AG04449 (cell line): Measurements from ENCODE around the gene KRT36.

ENCODE experiments used
- CTCF ChIA-PET: fragments of 350-600 bp; formaldehyde crosslinking; extraction: SDS; loops from one replicate; lab custom pipeline; 2021; ENCODE audit warnings: antibody characterized with exemption; lab: Yijun Ruan, JAX
- POLR2A ChIA-PET: fragments of 400-600, 350-600 bp; formaldehyde crosslinking; extraction: SDS; loops from one replicate; lab custom pipeline; 2020; ENCODE audit warnings: antibody characterized with exemption, inconsistent platforms; lab: Yijun Ruan, JAX
- DNase-seq: peaks from one replicate; pipeline ENCODE4 v3.0.0-alpha.2; 2010; ENCODE audit warnings: low read depth, low spot score
- H3K4me3 ChIP-seq: 2 replicates; pipeline ENCODE4 v1.5.1; 2011; ENCODE audit warnings: low read depth, mild to moderate bottlenecking, control low read depth, low read length
- TF ChIP-seq, protein P1 (sequence below): IDR thresholded peaks from one replicate; pipeline ENCODE4 v1.5.1; 2011; ENCODE audit warnings: mild to moderate bottlenecking, moderate library complexity, low read length, control low read depth, inconsistent platforms; ENCODE audit not compliant: insufficient read depth; ENCODE audit errors: missing control alignments

The KRT36 gene

DNA sequence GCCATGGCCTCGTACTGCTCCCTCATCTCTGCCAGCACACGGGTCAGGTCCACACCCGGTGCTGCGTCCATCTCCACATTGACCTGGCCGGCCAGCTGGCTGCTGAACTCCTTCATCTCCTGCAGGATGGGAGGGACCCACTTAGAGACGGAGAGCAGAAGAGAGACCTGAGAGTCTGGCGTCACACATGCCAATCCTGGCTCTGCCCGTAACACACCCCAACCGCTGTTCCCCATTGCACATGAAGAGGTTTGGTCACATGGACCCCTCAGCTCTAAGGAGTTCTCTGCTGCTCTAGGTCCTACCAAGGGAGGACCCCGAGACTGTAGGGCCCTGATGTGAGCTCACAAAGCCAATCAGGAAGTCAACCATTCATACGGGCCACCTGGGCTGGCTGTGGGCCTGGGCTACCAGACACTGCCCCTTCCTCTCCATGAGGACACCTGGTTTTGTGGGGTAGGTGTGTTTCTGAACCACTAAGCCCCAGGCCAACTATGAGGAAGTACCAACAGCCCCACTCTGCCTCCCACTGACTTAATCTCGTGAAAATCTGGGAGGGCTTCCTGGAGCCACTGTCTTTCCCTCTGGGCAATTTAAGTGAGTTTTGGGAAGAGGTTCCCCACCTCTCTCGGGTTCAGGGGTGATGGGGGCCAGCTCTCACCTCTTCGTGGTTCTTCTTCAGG, 26.6 kb upstream of the KRT36 start:
- CTCF ChIA-PET, result interaction anchor here (1.7 to 3.8 kb wide), 2 partner anchors 33 to 132 kb away, joined by 4 to 17 read pairs; no protein-coding TSS in a partner anchor

DNA sequence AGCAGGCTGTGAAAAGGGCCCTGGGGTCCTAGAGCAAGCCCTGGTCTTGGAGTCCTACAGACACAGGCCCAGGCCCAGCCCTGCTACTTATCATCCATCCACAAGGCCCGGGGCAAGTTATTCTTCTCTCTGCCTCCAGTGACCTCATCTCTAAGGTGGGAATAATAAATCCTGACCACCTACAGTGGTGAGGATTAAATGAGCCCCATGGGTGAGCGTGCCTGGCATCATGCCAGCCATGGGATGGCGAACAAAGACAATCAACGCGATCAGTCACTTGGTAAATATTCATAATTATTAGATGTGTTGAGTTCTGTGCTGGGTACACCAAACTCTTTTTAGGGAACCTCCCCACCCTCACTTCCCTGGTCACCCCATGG, 23.4 kb upstream of the KRT36 start:
- no peak for DNase-seq
- TF ChIP-seq, protein P1, sequence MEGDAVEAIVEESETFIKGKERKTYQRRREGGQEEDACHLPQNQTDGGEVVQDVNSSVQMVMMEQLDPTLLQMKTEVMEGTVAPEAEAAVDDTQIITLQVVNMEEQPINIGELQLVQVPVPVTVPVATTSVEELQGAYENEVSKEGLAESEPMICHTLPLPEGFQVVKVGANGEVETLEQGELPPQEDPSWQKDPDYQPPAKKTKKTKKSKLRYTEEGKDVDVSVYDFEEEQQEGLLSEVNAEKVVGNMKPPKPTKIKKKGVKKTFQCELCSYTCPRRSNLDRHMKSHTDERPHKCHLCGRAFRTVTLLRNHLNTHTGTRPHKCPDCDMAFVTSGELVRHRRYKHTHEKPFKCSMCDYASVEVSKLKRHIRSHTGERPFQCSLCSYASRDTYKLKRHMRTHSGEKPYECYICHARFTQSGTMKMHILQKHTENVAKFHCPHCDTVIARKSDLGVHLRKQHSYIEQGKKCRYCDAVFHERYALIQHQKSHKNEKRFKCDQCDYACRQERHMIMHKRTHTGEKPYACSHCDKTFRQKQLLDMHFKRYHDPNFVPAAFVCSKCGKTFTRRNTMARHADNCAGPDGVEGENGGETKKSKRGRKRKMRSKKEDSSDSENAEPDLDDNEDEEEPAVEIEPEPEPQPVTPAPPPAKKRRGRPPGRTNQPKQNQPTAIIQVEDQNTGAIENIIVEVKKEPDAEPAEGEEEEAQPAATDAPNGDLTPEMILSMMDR, result no peak
- ChIA-PET POLR2A (no interaction called here), CTCF (interaction anchor here (0.9 to 2.0 kb wide), 4 partner anchors 8 to 152 kb away, joined by 3 to 8 read pairs (median 6); no protein-coding TSS in a partner anchor)
- no peak overlapping the region for H3K4me3 ChIP-seq

More for the DNA sequence above, 26.6 kb upstream of the KRT36 start:
- POLR2A ChIA-PET, result interaction anchor here (0.6 kb wide), 1 partner anchor 172 kb away, joined by 3 read pairs; no protein-coding TSS in a partner anchor
- no peak for DNase-seq
- TF ChIP-seq, protein P1, result no peak
- H3K4me3 ChIP-seq, result no peak overlapping the region

DNA sequence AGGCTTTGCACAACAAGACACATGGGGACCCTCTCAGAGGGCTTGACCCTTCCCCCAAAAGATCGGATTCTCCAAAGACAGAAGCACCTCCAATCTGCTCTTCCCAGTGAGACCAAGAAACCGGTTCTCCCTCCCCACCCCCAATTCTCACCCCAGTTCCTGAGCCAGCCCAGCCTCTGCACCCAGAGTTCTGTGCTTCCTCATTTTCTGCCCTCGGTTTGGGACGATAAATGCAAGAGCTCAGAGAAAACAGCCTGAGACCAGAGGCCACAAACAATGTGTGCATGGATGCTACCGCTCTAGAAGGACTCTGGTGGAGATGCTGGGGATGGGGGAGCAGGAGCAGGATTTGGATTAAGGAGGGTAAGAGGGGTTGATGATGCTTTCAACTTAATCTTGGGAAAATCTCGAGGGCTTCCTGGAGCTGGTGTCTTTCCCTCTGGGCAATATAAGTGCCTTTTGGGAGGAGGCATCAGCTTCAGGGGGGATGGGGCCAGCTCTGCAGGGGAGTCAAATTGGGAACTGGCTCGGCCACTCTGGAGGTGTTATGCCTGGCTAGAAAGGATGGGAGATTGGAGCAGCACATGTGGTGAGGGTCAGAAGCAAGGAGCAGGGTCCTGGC, 22.9 kb upstream of the KRT36 start:
- TF ChIP-seq, protein P1, result no peak
- no peak overlapping the region for H3K4me3 ChIP-seq
- CTCF ChIA-PET, result interaction anchor here (0.9 to 2.0 kb wide), 7 partner anchors 9 to 153 kb away, joined by 3 to 7 read pairs (median 4); no protein-coding TSS in a partner anchor
- DNase-seq, result no peak
- POLR2A ChIA-PET, result no interaction called here

DNA sequence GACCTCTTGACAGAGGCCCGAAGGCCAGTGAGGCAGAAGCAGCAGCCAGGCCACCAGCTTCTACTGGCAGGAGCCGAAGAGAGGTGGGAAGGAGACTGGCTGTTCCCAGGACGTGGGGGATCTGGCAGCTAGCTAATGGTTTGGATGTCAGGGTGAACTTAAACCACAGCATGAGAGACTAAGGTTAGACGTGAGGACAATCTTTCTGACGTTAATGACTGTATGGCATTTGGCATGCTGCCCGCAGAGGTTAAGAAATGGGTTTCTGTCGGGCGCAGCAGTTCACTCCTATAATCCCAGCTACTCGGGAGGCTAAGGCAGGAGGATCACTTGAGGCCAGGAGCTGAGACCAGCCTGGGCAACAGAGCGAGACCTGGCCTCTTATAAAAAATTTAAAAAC, 22.0 kb upstream of the KRT36 start:
- CTCF ChIA-PET, result interaction anchor here (1.0 to 2.0 kb wide), 5 partner anchors 9 to 137 kb away, joined by 3 to 7 read pairs (median 4); no protein-coding TSS in a partner anchor
- TF ChIP-seq, protein P1, result no peak
- no peak overlapping the region for H3K4me3 ChIP-seq
- POLR2A ChIA-PET, result no interaction called here
- DNase-seq, result no peak

DNA sequence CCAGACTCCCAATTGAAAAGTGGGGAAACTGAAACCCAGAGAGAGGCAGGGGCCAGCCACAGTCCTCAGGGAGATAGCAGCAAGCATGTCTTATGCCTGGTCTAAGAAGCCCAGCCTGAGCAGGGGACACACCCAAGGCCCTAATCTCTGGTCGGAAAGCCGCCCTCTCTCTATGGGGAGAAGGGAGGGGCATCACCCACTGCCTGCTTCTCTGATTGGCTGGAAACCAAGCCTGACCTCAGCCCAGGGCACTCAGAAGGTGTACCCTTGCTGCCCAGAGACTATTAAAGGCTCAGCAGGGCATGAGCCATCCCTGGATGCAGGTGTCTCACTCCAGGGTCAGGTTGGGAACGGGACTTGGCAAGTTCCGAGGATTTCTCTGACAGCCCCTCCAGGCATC, 21.4 kb upstream of the KRT36 start:
- TF ChIP-seq, protein P1, result no peak
- CTCF ChIA-PET, result interaction anchor here (1.0 to 2.4 kb wide), 2 partner anchors 38 to 137 kb away, joined by 3 to 11 read pairs; no protein-coding TSS in a partner anchor
- POLR2A ChIA-PET, result no interaction called here
- H3K4me3 ChIP-seq, result no peak overlapping the region
- no peak for DNase-seq
